ENCODE data around the gene SCAMP4.

SCAMP4 gene

DNA sequence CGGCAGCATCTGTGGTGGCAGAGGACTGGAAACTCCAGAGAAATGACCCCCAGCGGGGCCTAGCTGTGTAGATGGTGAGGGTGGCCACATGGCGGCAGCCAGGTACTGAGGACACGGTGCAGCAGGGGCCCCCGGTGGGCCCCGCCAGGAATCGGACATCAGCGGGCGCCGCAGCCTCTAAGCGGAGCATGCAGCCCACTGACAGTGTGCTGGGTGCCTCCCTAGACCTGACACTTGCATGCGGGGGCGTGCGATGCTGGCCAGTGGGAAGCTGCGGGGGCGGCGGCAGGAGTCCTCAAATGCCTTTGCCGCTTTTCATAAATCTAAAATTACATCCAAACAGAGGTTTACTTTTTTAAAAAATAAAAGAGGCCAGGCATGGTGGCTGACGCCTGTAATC is 16.1 kb downstream of the SCAMP4 start:
- TF ChIP-seq ZNF274 (IDR thresholded peaks at IDR 0.05; ENCODE audit: low read depth, low read length), result no peak
- H3K4me3 ChIP-seq (ENCODE audit: low read length), result no peak overlapping the region

DNA sequence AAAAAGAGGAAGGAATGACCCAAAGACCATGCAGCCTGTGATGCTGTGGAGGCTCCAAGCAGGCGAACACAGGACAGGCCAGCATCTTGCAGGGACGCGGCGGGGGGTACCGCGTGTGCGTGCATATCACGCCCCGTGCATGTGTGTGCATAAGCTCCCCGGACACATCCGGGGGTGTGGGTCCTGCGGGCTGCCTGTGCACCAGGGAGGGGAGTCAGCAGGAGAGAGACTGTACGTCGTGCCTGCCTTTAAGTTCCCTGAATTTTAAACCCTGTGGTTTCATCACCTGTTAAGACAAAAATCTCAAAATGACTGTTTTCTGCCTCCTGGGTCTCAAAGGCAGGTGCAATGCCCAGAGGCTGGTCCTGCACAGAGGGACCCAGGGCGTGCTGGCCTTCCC is 16.6 kb downstream of the SCAMP4 start:
- no peak for TF ChIP-seq ZNF274 (IDR thresholded peaks at IDR 0.05; ENCODE audit: low read depth, low read length)
- H3K4me3 ChIP-seq (ENCODE audit: low read length), result no peak overlapping the region

DNA sequence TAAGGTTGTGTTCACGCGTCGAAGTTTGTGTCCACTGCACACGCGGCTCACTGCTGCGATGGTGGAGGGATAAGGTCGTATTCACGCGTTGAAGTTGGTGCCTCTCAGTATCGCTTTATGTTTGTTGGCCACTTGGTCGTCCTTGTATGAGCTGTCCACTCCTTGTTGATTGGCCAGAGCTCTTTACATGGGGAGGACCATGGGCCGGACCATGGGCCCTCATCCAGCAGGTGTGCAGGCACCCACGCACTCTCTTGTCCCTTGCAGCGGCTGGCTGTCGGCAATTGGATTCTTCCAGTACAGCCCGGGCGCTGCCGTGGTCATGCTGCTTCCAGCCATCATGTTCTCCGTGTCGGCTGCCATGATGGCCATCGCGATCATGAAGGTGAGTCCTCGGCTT is 17.6 kb downstream of the SCAMP4 start:
- H3K4me3 ChIP-seq (ENCODE audit: low read length), result no peak overlapping the region
- no peak for TF ChIP-seq ZNF274 (IDR thresholded peaks at IDR 0.05; ENCODE audit: low read depth, low read length)

DNA sequence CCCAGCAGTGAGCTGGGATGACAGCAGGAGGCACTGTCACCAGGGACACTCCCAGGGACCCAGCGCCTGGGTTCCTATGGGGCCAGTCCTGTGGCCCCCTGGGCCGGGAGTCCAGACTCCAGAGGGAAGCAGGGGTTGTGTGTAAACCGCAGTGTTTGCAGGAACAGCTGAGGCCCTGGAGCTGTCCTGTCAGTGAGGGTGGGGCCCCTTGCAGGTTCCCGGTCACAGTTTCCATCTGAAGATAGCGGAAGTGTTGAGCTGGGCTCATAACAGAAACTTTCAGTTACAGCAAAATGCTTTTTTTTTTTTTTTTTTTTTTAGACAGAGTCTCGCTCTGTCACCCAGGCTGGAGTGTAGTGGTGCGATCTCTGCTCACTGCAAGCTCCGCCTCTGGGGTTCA is 18.1 kb downstream of the SCAMP4 start:
- no peak overlapping the region for H3K4me3 ChIP-seq (ENCODE audit: low read length)
- no peak for TF ChIP-seq ZNF274 (IDR thresholded peaks at IDR 0.05; ENCODE audit: low read depth, low read length)

DNA sequence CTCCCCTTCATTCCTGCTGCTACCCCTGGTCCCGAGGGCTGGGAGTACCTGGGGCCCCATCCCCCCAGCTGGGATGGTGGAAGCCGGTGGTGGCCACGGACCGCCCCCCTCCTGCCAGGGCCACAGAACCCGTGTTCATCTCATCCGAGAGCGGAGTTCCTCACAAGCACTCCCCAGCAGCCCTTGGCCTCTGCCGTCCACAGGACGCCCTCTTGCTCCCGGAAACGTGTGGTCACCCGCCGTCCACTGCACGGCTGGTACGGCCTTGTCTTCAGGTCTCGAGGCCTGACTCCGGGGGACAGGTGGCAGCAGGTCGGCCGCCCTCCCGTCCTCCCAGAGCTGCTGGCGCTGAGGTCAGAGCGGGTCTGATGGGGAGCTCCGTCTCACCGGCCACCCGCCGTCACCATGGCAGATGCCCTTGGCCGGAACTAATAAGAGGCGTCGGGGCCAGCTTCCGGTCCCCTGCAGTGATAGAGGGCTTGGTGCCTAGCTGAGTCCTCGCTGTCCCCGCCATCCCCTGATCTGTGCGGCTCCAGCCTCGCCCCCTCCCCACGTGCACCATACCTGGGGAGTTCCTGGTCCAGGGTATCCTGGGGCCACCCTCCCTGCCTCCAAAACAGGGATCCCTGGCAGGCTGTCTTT is 19.2 kb downstream of the SCAMP4 start:
- no peak overlapping the region for H3K4me3 ChIP-seq (ENCODE audit: low read length)
- no peak for TF ChIP-seq ZNF274 (IDR thresholded peaks at IDR 0.05; ENCODE audit: low read depth, low read length)

DNA sequence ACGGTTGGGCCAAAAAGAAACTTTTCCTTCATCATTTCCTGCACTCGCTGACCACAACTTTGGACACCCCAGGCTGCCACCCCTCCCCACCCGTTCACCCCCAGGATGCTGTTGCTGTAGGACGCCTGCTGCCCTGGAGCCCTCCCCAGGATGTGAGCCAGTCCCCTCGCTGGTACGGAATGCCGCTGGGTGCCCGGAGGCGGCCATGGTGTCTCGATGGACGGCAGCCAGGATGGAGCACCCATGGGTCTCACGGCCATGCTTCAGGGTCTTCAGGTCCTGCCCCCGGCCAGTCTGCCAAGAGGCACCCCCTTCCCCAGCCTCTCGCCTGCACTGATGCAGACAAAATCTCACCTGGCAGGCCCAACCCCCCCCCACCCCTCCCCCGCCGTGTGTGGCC is 20.3 kb downstream of the SCAMP4 start:
- TF ChIP-seq ZNF274 (IDR thresholded peaks at IDR 0.05; ENCODE audit: low read depth, low read length), result no peak

DNA sequence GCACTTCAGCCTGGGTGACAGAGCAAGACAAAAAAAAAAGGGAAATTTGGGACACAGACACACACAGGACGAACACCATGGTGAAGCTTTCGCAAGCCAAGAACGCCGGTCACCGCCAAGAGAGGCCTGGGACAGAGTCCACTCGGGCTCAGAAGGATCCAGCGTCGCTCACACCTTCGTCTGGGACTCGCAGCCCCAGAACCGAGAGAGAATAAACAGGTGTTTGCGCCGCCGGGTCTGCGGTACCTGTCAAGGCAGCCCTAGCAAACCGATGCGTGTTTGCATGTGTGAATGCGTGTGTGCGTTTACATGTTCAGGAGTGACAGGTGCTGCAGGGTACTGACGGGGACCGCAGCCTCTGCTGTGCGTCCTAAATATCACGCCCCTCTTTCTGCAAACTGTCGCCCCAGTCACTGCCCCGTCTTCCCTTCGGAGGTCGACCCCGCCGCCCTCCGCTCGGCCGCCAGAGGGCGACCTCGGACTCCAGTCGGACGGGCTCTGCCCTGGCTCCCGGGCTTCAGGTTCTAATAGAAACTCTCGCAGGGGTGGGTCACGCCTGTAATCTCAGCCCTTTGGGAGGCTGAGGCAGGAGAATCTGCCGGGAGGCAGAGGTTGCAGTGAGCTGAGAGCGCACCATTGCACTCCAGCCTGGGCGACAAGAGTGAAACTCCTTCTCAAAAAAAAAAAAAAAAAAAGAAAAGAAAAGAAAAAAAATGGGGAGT is 24.0 kb downstream of the SCAMP4 start:
- no peak for TF ChIP-seq ZNF274 (IDR thresholded peaks at IDR 0.05; ENCODE audit: low read depth, low read length)
- peak overlapping the region; percentile 45; the same call in 1 of the 2 replicates for H3K4me3 ChIP-seq (ENCODE audit: low read length)

More for the DNA sequence above, 20.3 kb downstream of the SCAMP4 start:
- H3K4me3 ChIP-seq (ENCODE audit: low read length), result no peak overlapping the region

DNA sequence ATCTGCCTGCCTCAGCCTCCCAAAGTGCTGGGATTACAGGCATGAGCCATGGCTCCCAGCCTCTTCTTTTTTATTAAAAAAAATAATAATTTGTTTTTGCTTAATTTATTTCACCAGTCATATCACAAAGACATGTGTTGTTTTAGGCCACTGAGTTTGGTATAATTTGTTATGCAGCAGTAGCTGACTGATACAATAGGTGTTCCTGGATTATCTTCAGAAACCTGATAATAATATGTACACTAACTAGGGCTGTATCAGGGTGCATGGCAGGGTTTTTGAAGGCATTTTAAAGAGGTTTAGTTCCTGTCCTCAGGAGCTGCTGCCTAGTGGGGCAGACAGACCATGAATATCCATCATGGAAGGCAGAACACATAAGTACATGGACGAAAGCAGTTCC is 26.2 kb downstream of the SCAMP4 start:
- H3K4me3 ChIP-seq (ENCODE audit: low read length), result no peak overlapping the region
- no peak for TF ChIP-seq ZNF274 (IDR thresholded peaks at IDR 0.05; ENCODE audit: low read depth, low read length)

DNA sequence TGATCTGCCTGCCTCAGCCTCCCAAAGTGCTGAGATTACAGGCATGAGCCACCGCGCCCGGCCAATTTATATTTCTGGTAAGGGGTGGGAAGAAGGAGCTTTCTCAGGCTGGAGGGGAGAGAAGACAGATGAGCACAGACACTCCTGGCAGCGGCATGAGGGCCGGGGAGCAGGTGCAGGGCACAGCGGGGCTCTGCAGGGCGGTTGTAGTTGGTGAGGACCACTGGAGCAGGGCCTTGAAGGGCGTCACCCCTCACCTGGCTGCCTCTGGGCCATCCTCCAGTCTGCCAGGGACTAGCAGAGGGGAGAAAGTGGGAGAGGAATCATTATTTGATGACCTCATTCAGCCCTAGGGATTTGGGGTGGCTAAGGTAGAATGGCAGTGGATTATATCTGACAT is 27.2 kb downstream of the SCAMP4 start:
- TF ChIP-seq ZNF274 (IDR thresholded peaks at IDR 0.05; ENCODE audit: low read depth, low read length), result no peak
- no peak overlapping the region for H3K4me3 ChIP-seq (ENCODE audit: low read length)

DNA sequence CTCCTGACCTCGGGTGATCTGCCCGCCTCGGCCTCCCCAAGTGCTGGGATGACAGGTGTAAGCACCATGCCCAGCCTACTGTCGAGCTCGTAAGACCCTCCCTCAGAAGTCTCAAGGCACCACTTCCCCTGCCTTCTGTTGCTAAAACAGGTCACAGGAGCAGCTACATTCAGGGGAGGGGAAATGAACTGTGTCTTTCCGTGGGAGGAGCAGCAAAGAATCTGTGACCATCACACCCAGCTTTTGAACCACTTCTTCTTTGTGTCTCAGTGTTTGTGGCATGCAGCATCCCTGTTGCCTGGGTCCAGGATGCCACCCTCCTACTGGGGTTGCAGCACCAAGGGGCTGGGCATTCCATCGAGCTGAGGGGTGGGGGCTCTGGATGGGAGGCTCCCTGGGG is 28.0 kb downstream of the SCAMP4 start:
- TF ChIP-seq ZNF274 (IDR thresholded peaks at IDR 0.05; ENCODE audit: low read depth, low read length), result no peak

DNA sequence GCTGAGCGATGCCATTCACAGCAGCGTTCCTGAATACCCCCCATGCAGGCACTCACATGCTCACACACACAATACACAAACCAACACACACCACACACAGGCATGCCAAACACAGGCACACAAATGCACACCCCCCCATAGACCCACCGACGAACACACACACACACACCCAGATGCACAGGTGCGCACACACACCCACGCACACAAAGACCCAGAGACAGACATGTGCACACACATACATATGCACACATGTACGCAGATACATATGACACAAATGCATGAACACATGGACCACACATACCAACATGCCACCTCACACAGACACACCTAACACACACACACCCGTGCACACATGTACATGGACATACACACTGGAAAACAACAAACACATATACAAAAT is 28.7 kb downstream of the SCAMP4 start:
- no peak overlapping the region for H3K4me3 ChIP-seq (ENCODE audit: low read length)
- TF ChIP-seq ZNF274 (IDR thresholded peaks at IDR 0.05; ENCODE audit: low read depth, low read length), result no peak

More for the DNA sequence above, 28.0 kb downstream of the SCAMP4 start:
- no peak overlapping the region for H3K4me3 ChIP-seq (ENCODE audit: low read length)

DNA sequence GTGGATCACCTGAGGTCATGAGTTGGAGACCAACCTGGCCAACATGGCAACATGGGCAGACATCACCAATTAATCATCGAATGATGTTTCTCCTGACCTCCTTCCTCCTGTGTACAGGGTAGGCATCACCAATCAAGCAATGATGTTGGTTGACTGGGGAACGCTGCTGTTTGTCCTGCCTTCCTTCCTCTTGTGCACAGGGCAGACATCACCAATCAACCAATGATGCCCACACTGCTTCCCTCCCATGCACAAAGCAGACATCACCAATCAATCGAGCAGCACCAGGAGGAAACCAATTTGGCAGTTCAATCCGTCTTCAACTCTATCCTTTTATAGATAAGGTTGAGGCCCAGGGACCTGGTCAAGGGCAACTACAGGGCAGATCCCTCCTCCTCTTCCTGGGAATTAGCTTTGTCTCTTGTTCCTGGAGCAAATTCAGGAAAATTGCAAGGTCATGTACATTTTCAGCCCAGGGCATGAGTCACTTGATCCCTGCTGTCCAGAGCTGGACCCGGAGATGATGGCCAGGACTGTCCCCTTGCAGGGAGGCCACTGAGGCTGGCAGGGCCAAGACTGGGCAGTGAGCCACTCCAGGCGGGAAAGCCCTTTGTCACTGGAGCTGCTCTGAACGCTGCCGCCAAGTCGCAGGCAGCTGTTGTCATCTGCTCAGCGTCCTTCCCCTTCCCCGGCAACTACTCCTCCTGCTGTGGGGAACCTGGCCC is 30.4 kb downstream of the SCAMP4 start:
- no peak overlapping the region for H3K4me3 ChIP-seq (ENCODE audit: low read length)
- no peak for TF ChIP-seq ZNF274 (IDR thresholded peaks at IDR 0.05; ENCODE audit: low read depth, low read length)

DNA sequence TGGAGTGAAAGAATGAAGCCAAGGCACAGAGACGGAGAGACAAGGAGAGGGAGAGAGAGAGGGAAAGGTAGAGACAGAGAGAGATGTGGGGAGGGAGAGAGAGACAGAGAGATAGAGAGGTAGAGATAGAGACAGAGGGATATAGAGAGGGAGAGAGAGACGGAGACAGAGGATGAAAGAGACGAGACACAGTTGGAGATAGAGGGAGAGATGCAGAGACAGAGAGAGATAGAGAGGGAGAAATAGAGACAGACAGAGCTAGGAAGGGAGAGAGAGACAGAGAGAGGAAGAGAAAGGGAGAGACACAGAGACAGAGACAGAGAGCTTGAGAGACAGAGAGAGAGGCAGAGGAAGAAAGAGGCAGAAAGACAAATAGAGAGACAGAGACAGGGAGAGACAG is 31.2 kb downstream of the SCAMP4 start:
- no peak overlapping the region for H3K4me3 ChIP-seq (ENCODE audit: low read length)
- no peak for TF ChIP-seq ZNF274 (IDR thresholded peaks at IDR 0.05; ENCODE audit: low read depth, low read length)

DNA sequence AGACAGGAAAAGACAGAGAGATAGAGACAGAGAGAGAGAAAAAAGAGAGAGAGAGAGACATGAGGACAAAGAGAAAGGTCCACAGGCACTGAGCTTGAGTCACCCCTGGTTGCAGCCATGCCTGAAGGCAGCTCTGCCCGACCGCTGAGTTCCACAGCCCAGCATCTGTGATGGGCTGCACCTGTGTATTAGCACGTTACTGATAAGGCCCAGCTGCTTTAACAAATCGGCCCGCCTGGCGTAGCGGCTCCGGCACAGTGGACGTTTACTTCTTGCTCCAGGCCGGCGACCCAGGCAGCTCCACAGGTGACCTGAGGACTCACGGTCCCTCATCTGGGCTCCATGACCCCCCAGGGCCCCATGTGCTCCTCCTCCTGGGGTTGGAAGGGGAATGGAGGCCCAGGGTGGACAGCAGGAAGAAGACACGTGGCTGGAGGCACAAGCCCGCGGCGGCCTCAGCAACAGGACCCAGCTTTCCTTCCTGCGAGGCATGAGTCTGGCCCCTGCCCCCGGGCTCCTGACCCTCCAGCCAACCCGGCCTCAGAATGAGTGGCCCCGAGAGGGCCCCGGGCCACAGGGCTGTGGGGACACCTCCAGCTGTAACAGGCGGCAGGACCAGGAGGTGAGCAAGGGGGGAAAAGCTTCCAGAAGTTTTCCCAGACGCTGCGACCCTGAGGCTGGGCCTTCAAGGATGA is 31.9 kb downstream of the SCAMP4 start:
- no peak for TF ChIP-seq ZNF274 (IDR thresholded peaks at IDR 0.05; ENCODE audit: low read depth, low read length)
- no peak overlapping the region for H3K4me3 ChIP-seq (ENCODE audit: low read length)
